DND-41 (cell line): ENCODE measurements around the gene CELF1.

Experiments used
- ATAC-seq: fragments of 200-7000 bp; cut with Tn5 transposase; 3 replicates; pipeline ENCODE4 v1.9.1; 2021; ENCODE audit warnings: low read depth; ENCODE audit not compliant: insufficient read depth
- DNase-seq: peaks from one replicate; pipeline ENCODE4 v3.0.0-alpha.2; 2020
- H2AFZ ChIP-seq: 2 replicates; pipeline ENCODE4 v1.6.0; 2012; ENCODE audit warnings: low read depth, low read length
- H3K27ac ChIP-seq: 2 replicates; pipeline ENCODE4 v1.5.1; 2012; ENCODE audit warnings: low read length, inconsistent platforms
- H3K27me3 ChIP-seq: fragments of 200-600 bp; sonication (generic); 2 replicates; pipeline ENCODE4 v1.6.0; 2012; ENCODE audit warnings: low read length, mild to moderate bottlenecking, inconsistent platforms; ENCODE audit not compliant: insufficient read depth, poor library complexity
- H3K36me3 ChIP-seq: 2 replicates; pipeline ENCODE4 v1.5.1; 2012; ENCODE audit warnings: low read length, inconsistent platforms; ENCODE audit not compliant: insufficient read depth
- H3K4me1 ChIP-seq: 2 replicates; pipeline ENCODE4 v1.5.1; 2012; ENCODE audit warnings: mild to moderate bottlenecking, low read length; ENCODE audit not compliant: insufficient read depth
- H3K4me2 ChIP-seq: 2 replicates; pipeline ENCODE4 v1.6.0; 2012; ENCODE audit warnings: mild to moderate bottlenecking, moderate library complexity, low read length, inconsistent platforms; ENCODE audit not compliant: insufficient read depth
- H3K4me3 ChIP-seq, 2 experiments: fragments of 200-600 bp in 1 of 2; shearing (Covaris generic) in 1 of 2; 2 replicates each; pipeline ENCODE4 v1.5.1; 2012 to 2016; ENCODE audit warnings: inconsistent platforms in 2 of 2, low read length in 2 of 2, mild to moderate bottlenecking in 2 of 2, low read depth in 1 of 2, moderate library complexity in 1 of 2
- H3K79me2 ChIP-seq: 2 replicates; pipeline ENCODE4 v1.6.0; 2012; ENCODE audit warnings: low read length, inconsistent platforms; ENCODE audit not compliant: insufficient read depth
- H3K9ac ChIP-seq: 2 replicates; pipeline ENCODE4 v1.6.0; 2012; ENCODE audit warnings: low read depth, mild to moderate bottlenecking, inconsistent platforms, low read length, moderate library complexity
- H3K9me3 ChIP-seq: 2 replicates; pipeline ENCODE4 v1.5.1; 2012; ENCODE audit warnings: low read length, moderate library complexity, mild to moderate bottlenecking, inconsistent platforms; ENCODE audit not compliant: insufficient read depth, severe bottlenecking
- H4K20me1 ChIP-seq: 2 replicates; pipeline ENCODE4 v1.6.0; 2012; ENCODE audit warnings: low read length; ENCODE audit not compliant: insufficient read depth
- EZH2 ChIP-seq: IDR thresholded peaks from 3 replicates; pipeline ENCODE4 v1.6.1; 2012; ENCODE audit warnings: borderline replicate concordance, low read depth, mild to moderate bottlenecking, moderate library complexity, low read length, inconsistent platforms; ENCODE audit not compliant: severe bottlenecking
- TF ChIP-seq, protein P1 (sequence below): IDR thresholded peaks from 2 replicates; pipeline ENCODE4 v1.5.1; 2012; ENCODE audit warnings: borderline replicate concordance, low read length, moderate library complexity, mild to moderate bottlenecking; ENCODE audit not compliant: poor library complexity, severe bottlenecking; ENCODE audit errors: extremely low read depth

The CELF1 gene

DNA sequence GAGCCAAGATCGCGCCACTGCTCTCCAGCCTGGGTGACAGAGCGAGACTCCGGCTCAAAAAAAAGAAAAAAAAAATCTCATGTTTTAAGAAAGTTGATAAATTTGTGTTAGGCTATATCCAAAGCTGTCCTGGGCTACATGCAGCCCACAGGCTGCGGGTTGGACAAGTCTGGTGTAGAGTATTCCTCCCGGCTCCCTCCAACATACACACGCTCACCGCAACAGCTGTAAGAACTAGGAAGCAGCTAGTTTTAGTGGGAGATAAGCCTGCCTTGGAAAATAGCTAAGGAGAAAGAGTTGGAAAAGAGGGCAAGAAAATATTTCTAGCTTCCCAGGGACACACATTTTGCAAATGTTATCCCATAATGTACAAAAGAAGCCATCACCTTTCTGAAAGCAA is 46.6 kb downstream of the CELF1 start:
- no peak overlapping the region for H3K27ac ChIP-seq
- peaks cover 99% of the 10 kb centered on the region for H3K79me2 ChIP-seq
- H2AFZ ChIP-seq: no peak overlapping the region
- no peak overlapping the region for H3K9ac ChIP-seq
- H3K4me1 ChIP-seq: no peaks in the 10 kb centered on the region
- no peaks in the 10 kb centered on the region for H3K27me3 ChIP-seq
- no peak for DNase-seq
- H3K9me3 ChIP-seq: no peaks in the 10 kb centered on the region
- TF ChIP-seq, protein P1, sequence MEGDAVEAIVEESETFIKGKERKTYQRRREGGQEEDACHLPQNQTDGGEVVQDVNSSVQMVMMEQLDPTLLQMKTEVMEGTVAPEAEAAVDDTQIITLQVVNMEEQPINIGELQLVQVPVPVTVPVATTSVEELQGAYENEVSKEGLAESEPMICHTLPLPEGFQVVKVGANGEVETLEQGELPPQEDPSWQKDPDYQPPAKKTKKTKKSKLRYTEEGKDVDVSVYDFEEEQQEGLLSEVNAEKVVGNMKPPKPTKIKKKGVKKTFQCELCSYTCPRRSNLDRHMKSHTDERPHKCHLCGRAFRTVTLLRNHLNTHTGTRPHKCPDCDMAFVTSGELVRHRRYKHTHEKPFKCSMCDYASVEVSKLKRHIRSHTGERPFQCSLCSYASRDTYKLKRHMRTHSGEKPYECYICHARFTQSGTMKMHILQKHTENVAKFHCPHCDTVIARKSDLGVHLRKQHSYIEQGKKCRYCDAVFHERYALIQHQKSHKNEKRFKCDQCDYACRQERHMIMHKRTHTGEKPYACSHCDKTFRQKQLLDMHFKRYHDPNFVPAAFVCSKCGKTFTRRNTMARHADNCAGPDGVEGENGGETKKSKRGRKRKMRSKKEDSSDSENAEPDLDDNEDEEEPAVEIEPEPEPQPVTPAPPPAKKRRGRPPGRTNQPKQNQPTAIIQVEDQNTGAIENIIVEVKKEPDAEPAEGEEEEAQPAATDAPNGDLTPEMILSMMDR: no peak
- TF ChIP-seq EZH2: no peak
- no peak for ATAC-seq
- peaks cover 83% of the 10 kb centered on the region for H4K20me1 ChIP-seq
- H3K36me3 ChIP-seq: peaks cover 9% of the 10 kb centered on the region; the same call in 1 of the 2 replicates
- no peak overlapping the region for H3K4me3 ChIP-seq
- H3K4me2 ChIP-seq: no peak overlapping the region

DNA sequence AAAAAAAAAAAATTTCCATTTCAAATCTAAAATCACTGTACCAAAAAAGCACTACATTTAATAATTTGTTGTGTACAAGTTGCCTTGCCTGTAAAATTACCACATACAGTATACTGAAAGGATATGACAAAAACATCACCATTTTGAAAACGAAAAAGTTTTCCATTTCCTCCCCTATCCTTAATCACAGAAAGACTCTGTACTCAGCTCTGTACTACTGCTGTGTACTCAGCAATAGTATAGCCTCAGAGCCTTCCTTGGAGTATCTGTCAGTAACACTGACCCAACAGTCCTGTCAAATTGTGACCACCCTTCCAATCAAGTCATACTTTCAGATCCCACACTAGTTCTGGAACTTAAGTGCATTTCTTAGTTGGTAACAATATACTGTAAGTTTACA is 48.0 kb downstream of the CELF1 start:
- Histone ChIP-seq H3K27ac (no peak overlapping the region), H3K4me3 (no peak overlapping the region), H3K9ac (no peak overlapping the region), H3K27me3 (no peaks in the 10 kb centered on the region), H4K20me1 (peaks cover 85% of the 10 kb centered on the region), H2AFZ (no peak overlapping the region), H3K9me3 (no peaks in the 10 kb centered on the region), H3K79me2 (peaks cover 99% of the 10 kb centered on the region), H3K4me1 (no peaks in the 10 kb centered on the region), H3K36me3 (peaks cover 17% of the 10 kb centered on the region), H3K4me2 (no peak overlapping the region)
- TF ChIP-seq EZH2: no peak
- TF ChIP-seq, protein P1: no peak
- DNase-seq (no peak), ATAC-seq (no peak)

GRCh38 chr11:47503227-47503626 is 49.7 kb downstream of the CELF1 start:
- DNase-seq (no peak), ATAC-seq (no peak)
- Histone ChIP-seq H4K20me1 (peaks cover 80% of the 10 kb centered on the region), H3K27ac (no peak overlapping the region), H3K9ac (no peak overlapping the region), H3K9me3 (no peaks in the 10 kb centered on the region), H3K27me3 (no peaks in the 10 kb centered on the region), H3K4me1 (no peaks in the 10 kb centered on the region), H3K36me3 (peaks cover 27% of the 10 kb centered on the region), H3K4me3 (no peak overlapping the region), H3K4me2 (no peak overlapping the region), H2AFZ (no peak overlapping the region), H3K79me2 (peaks cover 99% of the 10 kb centered on the region)
- TF ChIP-seq, protein P1: no peak
- no peak for TF ChIP-seq EZH2

GRCh38 chr11:47502767-47503166 is 50.2 kb downstream of the CELF1 start:
- Histone ChIP-seq H2AFZ (no peak overlapping the region), H3K9ac (no peak overlapping the region), H3K79me2 (peaks cover 99% of the 10 kb centered on the region), H3K9me3 (no peaks in the 10 kb centered on the region), H3K27ac (no peak overlapping the region), H3K36me3 (peaks cover 27% of the 10 kb centered on the region), H4K20me1 (peaks cover 79% of the 10 kb centered on the region), H3K27me3 (no peaks in the 10 kb centered on the region), H3K4me2 (no peak overlapping the region), H3K4me1 (no peaks in the 10 kb centered on the region), H3K4me3 (no peak overlapping the region)
- DNase-seq: no peak
- TF ChIP-seq EZH2: no peak
- TF ChIP-seq, protein P1: no peak
- ATAC-seq: no peak
